HepG2 (cell line): ENCODE measurements around the gene KLHDC2. TPM values are rescaled to one million over a fixed set of nuclear protein-coding genes. Genes with fewer than 3 reads are reported as not detected.
A peak's percentile ranks its signal among the peaks of the same experiment; 100 is the strongest.

Source experiments
- ATM ChIP-seq: fragments of 450-650 bp; IDR thresholded peaks from 2 replicates; pipeline ENCODE4 v1.7.1; 2017; ENCODE audit warnings: mild to moderate bottlenecking, borderline replicate concordance
- CENPBD1 ChIP-seq: sonication (generic); formaldehyde crosslinking; IDR thresholded peaks from 2 replicates; pipeline ENCODE4 v1.8.0; 2022; ENCODE audit warnings: missing genetic modification reagents, low read depth, mild to moderate bottlenecking, borderline replicate concordance
- DNMT3B ChIP-seq: conservative IDR thresholded peaks from 2 replicates; pipeline ENCODE4 v1.6.1; 2016; ENCODE audit warnings: missing biosample characterization, control low read depth
- GRHL1 ChIP-seq: sonication (generic); formaldehyde crosslinking; conservative IDR thresholded peaks from 2 replicates; pipeline ENCODE4 v1.8.0; 2022; ENCODE audit warnings: missing genetic modification reagents
- IKZF4 ChIP-seq: sonication (generic); formaldehyde crosslinking; IDR thresholded peaks from 2 replicates; pipeline ENCODE4 v1.5.1; 2020; ENCODE audit warnings: borderline replicate concordance, mild to moderate bottlenecking, low read depth, missing genetic modification reagents; ENCODE audit errors: not compliant biosample characterization
- KDM5A ChIP-seq: fragments of 200-600 bp; sonication (generic); IDR thresholded peaks from 2 replicates; pipeline ENCODE4 v1.7.0; 2018; ENCODE audit warnings: antibody characterized with exemption, mild to moderate bottlenecking, low read length, borderline replicate concordance
- KLF12 ChIP-seq: sonication (generic); formaldehyde crosslinking; IDR thresholded peaks from 2 replicates; pipeline ENCODE4 v1.4.0; 2020; ENCODE audit warnings: missing genetic modification reagents, borderline replicate concordance
- MAX ChIP-seq: IDR thresholded peaks from 2 replicates; pipeline ENCODE4 v1.6.1; 2012; ENCODE audit warnings: inconsistent platforms
- MLLT10 ChIP-seq: sonication (generic); formaldehyde crosslinking; IDR thresholded peaks from 2 replicates; pipeline ENCODE4 v1.4.0; 2020; ENCODE audit warnings: missing genetic modification reagents
- NCOA2 ChIP-seq: sonication (generic); formaldehyde crosslinking; IDR thresholded peaks from 2 replicates; pipeline ENCODE4 v1.8.0; 2022; ENCODE audit warnings: inconsistent platforms
- NRL ChIP-seq: sonication (generic); formaldehyde crosslinking; IDR thresholded peaks from 2 replicates; pipeline ENCODE4 v1.5.0; 2020; ENCODE audit warnings: missing genetic modification reagents, mild to moderate bottlenecking, moderate library complexity, borderline replicate concordance
- PCBP1 ChIP-seq: fragments of 200-400 bp; formaldehyde crosslinking; IDR thresholded peaks from 2 replicates; pipeline ENCODE4 v1.6.1; 2017; ENCODE audit warnings: mild to moderate bottlenecking, low read depth, low read length, borderline replicate concordance
- SIN3A ChIP-seq: IDR thresholded peaks from 2 replicates; pipeline ENCODE4 v1.6.1; 2011; ENCODE audit warnings: low read depth, mild to moderate bottlenecking, control low read depth, low read length, borderline replicate concordance
- SNAPC5 ChIP-seq: sonication (generic); formaldehyde crosslinking; IDR thresholded peaks from 2 replicates; pipeline ENCODE4 v1.8.1; 2023; ENCODE audit warnings: mild to moderate bottlenecking, missing genetic modification reagents, borderline replicate concordance
- USF2 ChIP-seq, 2 experiments: sonication (generic) in 1 of 2; formaldehyde crosslinking in 1 of 2; IDR thresholded peaks; 2 replicates each; pipeline versions ENCODE4 v1.5.1 to v1.6.1; 2011 to 2020; ENCODE audit warnings: borderline replicate concordance in 1 of 2, low read depth in 1 of 2, low read length in 1 of 2, mild to moderate bottlenecking in 1 of 2, missing genetic modification reagents in 1 of 2, moderate library complexity in 1 of 2
- XRCC5 ChIP-seq: fragments of 200-400 bp; formaldehyde crosslinking; optimal IDR thresholded peaks from 2 replicates; pipeline ENCODE3; 2017; ENCODE audit warnings: mild to moderate bottlenecking, low read length
- ZNF180 ChIP-seq: sonication (generic); formaldehyde crosslinking; IDR thresholded peaks from 2 replicates; pipeline ENCODE4 v1.4.0; 2020; ENCODE audit warnings: low read depth, missing genetic modification reagents, borderline replicate concordance
- ZNF235 ChIP-seq: sonication (generic); formaldehyde crosslinking; IDR thresholded peaks from 2 replicates; pipeline ENCODE4 v1.8.1; 2023; ENCODE audit warnings: mild to moderate bottlenecking, missing genetic modification reagents, borderline replicate concordance
- ZSCAN5A ChIP-seq: sonication (generic); formaldehyde crosslinking; IDR thresholded peaks from 2 replicates; pipeline ENCODE4 v1.8.0; 2022; ENCODE audit warnings: mild to moderate bottlenecking, missing genetic modification reagents, borderline replicate concordance
- ZUFSP ChIP-seq: sonication (generic); formaldehyde crosslinking; IDR thresholded peaks from 2 replicates; pipeline ENCODE4 v1.9.0; 2021; ENCODE audit warnings: missing genetic modification reagents, mild to moderate bottlenecking, borderline replicate concordance
- polyA plus RNA-seq, 8 experiments: library from polyadenylated mRNA; depleted of rRNA in 3 of 8; stranded (reverse) in 7 of 8; unstranded in 1 of 8; fragments of >200 nt; fragmentation: Illumina TruSeq in 4 of 8; extraction: Trizol in 4 of 8; gene quantifications; 2 replicates each; pipeline versions ENCODE4 v1.2.1 to v1.2.3, GENCODE V29; 2011 to 2016; ENCODE audit warnings: low read depth in 4 of 8, missing spikeins in 1 of 8, mixed read lengths in 1 of 8; ENCODE audit not compliant: insufficient read depth in 1 of 8
- total RNA-seq, 5 experiments: library from RNA; depleted of rRNA; stranded (reverse); fragments of >200 nt; fragmentation: Illumina TruSeq; extraction: Trizol; gene quantifications; 2 replicates each; pipeline ENCODE4 v1.2.3, GENCODE V29; 2016; ENCODE audit warnings: low read depth in 1 of 5

Gene KLHDC2
- total and polyA plus RNA-seq, 2 of the 13 experiments (the other 11 are each of a cell fraction or from before 2014, with no cell fraction given): 95.5 to 170 TPM

- TF ChIP-seq NRL: no peak
- no peak for TF ChIP-seq ZSCAN5A
- no peak for TF ChIP-seq ZNF235
- TF ChIP-seq MAX: peak; percentile 61
- TF ChIP-seq NCOA2 (CRISPR knock-in tag): 0 out of 2 replicates have a peak, but pooled peaks have one; percentile 21
- no peak for TF ChIP-seq KDM5A
- no peak for TF ChIP-seq ATM
- TF ChIP-seq XRCC5: no peak
- no peak for TF ChIP-seq IKZF4 (CRISPR knock-in tag)
- TF ChIP-seq SIN3A: no peak
- no peak for TF ChIP-seq SNAPC5
- TF ChIP-seq ZNF180 (CRISPR knock-in tag): no peak
- no peak for TF ChIP-seq GRHL1 (CRISPR knock-in tag)
- no peak for TF ChIP-seq CENPBD1
- TF ChIP-seq PCBP1: no peak
- no peak for TF ChIP-seq MLLT10
- no peak for TF ChIP-seq KLF12 (CRISPR knock-in tag)
- no peak for TF ChIP-seq USF2 (IDR thresholded peaks at IDR 0.05; ENCODE audit: low read depth, low read length)
- no peak for TF ChIP-seq USF2 (CRISPR knock-in tag; IDR thresholded peaks at IDR 0.05; ENCODE audit: borderline replicate concordance)
- TF ChIP-seq ZUFSP (CRISPR knock-in tag): no peak
- TF ChIP-seq DNMT3B: no peak
Measured at GRCh38 chr14:49761839-49762551, 6.0 kb upstream of the KLHDC2 start (continued).
